WTC11 (cell line): Measurements from ENCODE around the gene PER1. TPM values are rescaled to one million over a fixed set of nuclear protein-coding genes. Genes with fewer than 3 reads are reported as not detected.

Experiments
- ATAC-seq: fragments of 200-7000 bp; cut with Tn5 transposase; 2 replicates; pipeline ENCODE4 v1.10.0; 2021; ENCODE audit warnings: mild to moderate bottlenecking, moderate library complexity
- CTCF ChIA-PET: fragments of 300-600 bp; sonication (Branson Sonifier 250); formaldehyde crosslinking; loops from one replicate; lab custom pipeline; 2021; ENCODE audit warnings: antibody characterized with exemption; lab: Charles Lee
- POLR2A ChIA-PET: fragments of 350-600 bp; sonication (Branson Sonifier 250); formaldehyde crosslinking; loops from one replicate; lab custom pipeline; 2021; ENCODE audit warnings: antibody characterized with exemption; lab: Charles Lee
- DNase-seq: peaks from one replicate; pipeline ENCODE4 v3.0.0; 2021; ENCODE audit warnings: low spot score
- H3K27ac Mint-ChIP-seq: 2 replicates; pipeline ENCODE4 v1.8.0; 2021; ENCODE audit warnings: mixed read lengths
- H3K27me3 Mint-ChIP-seq: 2 replicates; pipeline ENCODE4 v1.8.0; 2021; ENCODE audit warnings: low read depth, mild to moderate bottlenecking, moderate library complexity, mixed read lengths
- H3K36me3 Mint-ChIP-seq: 2 replicates; pipeline ENCODE4 v1.8.0; 2021; ENCODE audit warnings: mixed read lengths
- H3K4me1 Mint-ChIP-seq: 2 replicates; pipeline ENCODE4 v1.8.0; 2022; ENCODE audit warnings: mixed read lengths
- H3K4me3 Mint-ChIP-seq: 2 replicates; pipeline ENCODE4 v1.8.0; 2021; ENCODE audit warnings: mild to moderate bottlenecking, moderate library complexity, mixed read lengths
- H3K9me3 Mint-ChIP-seq: 2 replicates; pipeline ENCODE4 v1.8.0; 2021; ENCODE audit warnings: mixed read lengths
- AR ChIP-seq: fragments of 250-450 bp; sonication (Bioruptor Pico); IDR thresholded peaks from 2 replicates; pipeline ENCODE4 v1.9.0; 2021; ENCODE audit warnings: mild to moderate bottlenecking
- ATF3 ChIP-seq: sonication (generic); formaldehyde crosslinking; conservative IDR thresholded peaks from 2 replicates; pipeline ENCODE4 v1.8.1; 2022; ENCODE audit warnings: mild to moderate bottlenecking, missing genetic modification reagents
- CREB1 ChIP-seq: sonication (generic); formaldehyde crosslinking; IDR thresholded peaks from 2 replicates; pipeline ENCODE4 v1.8.0; 2023; ENCODE audit warnings: mild to moderate bottlenecking, missing genetic modification reagents
- E2F4 ChIP-seq: sonication (generic); formaldehyde crosslinking; IDR thresholded peaks from 2 replicates; pipeline ENCODE4 v1.8.1; 2022; ENCODE audit warnings: low read depth, mild to moderate bottlenecking, moderate library complexity, missing genetic modification reagents, borderline replicate concordance
- ESRRA ChIP-seq: sonication (generic); formaldehyde crosslinking; IDR thresholded peaks from 2 replicates; pipeline ENCODE4 v1.8.1; 2022; ENCODE audit warnings: mild to moderate bottlenecking, missing genetic modification reagents, borderline replicate concordance
- ETV6 ChIP-seq: sonication (generic); formaldehyde crosslinking; IDR thresholded peaks from 2 replicates; pipeline ENCODE4 v1.8.1; 2022; ENCODE audit warnings: mild to moderate bottlenecking, missing genetic modification reagents
- FOXK1 ChIP-seq: sonication (generic); formaldehyde crosslinking; IDR thresholded peaks from 2 replicates; pipeline ENCODE4 v1.8.0; 2022; ENCODE audit warnings: mild to moderate bottlenecking, moderate library complexity, missing genetic modification reagents
- GRHL2 ChIP-seq: fragments of 250-450 bp; sonication (Bioruptor Pico); IDR thresholded peaks from 2 replicates; pipeline ENCODE4 v1.8.0; 2022; ENCODE audit warnings: mild to moderate bottlenecking, moderate library complexity; ENCODE audit not compliant: insufficient replicate concordance, severe bottlenecking
- IRF2 ChIP-seq: sonication (generic); formaldehyde crosslinking; IDR thresholded peaks from 2 replicates; pipeline ENCODE4 v1.8.0; 2022; ENCODE audit warnings: low read depth, missing genetic modification reagents, borderline replicate concordance
- NR2C2 ChIP-seq: sonication (generic); formaldehyde crosslinking; IDR thresholded peaks from 2 replicates; pipeline ENCODE4 v1.8.0; 2022; ENCODE audit warnings: mild to moderate bottlenecking, missing genetic modification reagents
- OVOL2 ChIP-seq: fragments of 250-450 bp; sonication (Bioruptor Pico); IDR thresholded peaks from 2 replicates; pipeline ENCODE4 v1.9.0; 2021; ENCODE audit warnings: mild to moderate bottlenecking, borderline replicate concordance
- RELA ChIP-seq: sonication (generic); formaldehyde crosslinking; IDR thresholded peaks from 2 replicates; pipeline ENCODE4 v1.8.1; 2022; ENCODE audit warnings: missing genetic modification reagents, mild to moderate bottlenecking, borderline replicate concordance
- TEAD4 ChIP-seq: sonication (generic); formaldehyde crosslinking; IDR thresholded peaks from 2 replicates; pipeline ENCODE4 v1.8.0; 2022; ENCODE audit warnings: mild to moderate bottlenecking, missing genetic modification reagents
- USF1 ChIP-seq: sonication (generic); formaldehyde crosslinking; IDR thresholded peaks from 2 replicates; pipeline ENCODE4 v1.8.0; 2022; ENCODE audit warnings: mild to moderate bottlenecking, missing genetic modification reagents
- USF2 ChIP-seq: sonication (generic); formaldehyde crosslinking; IDR thresholded peaks from 2 replicates; pipeline ENCODE4 v1.8.1; 2023; ENCODE audit warnings: mild to moderate bottlenecking, missing genetic modification reagents, moderate library complexity
- ZBTB43 ChIP-seq: sonication (generic); formaldehyde crosslinking; IDR thresholded peaks from 2 replicates; pipeline ENCODE4 v1.8.1; 2023; ENCODE audit warnings: mild to moderate bottlenecking, missing genetic modification reagents
- ZNF219 ChIP-seq: sonication (generic); formaldehyde crosslinking; IDR thresholded peaks from 2 replicates; pipeline ENCODE4 v1.8.0; 2023; ENCODE audit warnings: missing genetic modification reagents, mild to moderate bottlenecking, borderline replicate concordance
- ZNF423 ChIP-seq: fragments of 250-450 bp; sonication (Bioruptor Pico); IDR thresholded peaks from 2 replicates; pipeline ENCODE4 v2.1.2; 2022; ENCODE audit warnings: mild to moderate bottlenecking, moderate library complexity
- ZNF532 ChIP-seq: fragments of 250-450 bp; sonication (Bioruptor Pico); IDR thresholded peaks from 2 replicates; pipeline ENCODE4 v1.9.0; 2021; ENCODE audit warnings: mild to moderate bottlenecking, borderline replicate concordance
- total RNA-seq: library from RNA; stranded (reverse); gene quantifications from 3 replicates; pipeline ENCODE4 v1.2.3, GENCODE V29; 2021

The PER1 gene
- total RNA-seq, 1 experiment from 2014 or later, result 46.9 TPM

GRCh38 chr17:8143581-8144400 lies 8.4 kb downstream of the PER1 start (continued):
- no peak for TF ChIP-seq USF2 (CRISPR knock-in tag)

GRCh38 chr17:8142887-8143580 lies 9.2 kb downstream of the PER1 start:
- Mint-ChIP-seq H3K27me3 (no peaks in the 10 kb centered on the region), H3K4me1 (no peaks in the 10 kb centered on the region), H3K9me3 (no peaks in the 10 kb centered on the region), H3K36me3 (peaks cover 35% of the 10 kb centered on the region), H3K27ac (no peak overlapping the region), H3K4me3 (no peak overlapping the region)
- CTCF ChIA-PET, result no interaction called here
- no peak for TF ChIP-seq ZBTB43 (CRISPR knock-in tag)
- TF ChIP-seq ETV6 (CRISPR knock-in tag), result no peak
- no peak for TF ChIP-seq USF1 (CRISPR knock-in tag)
- no peak for TF ChIP-seq E2F4 (CRISPR knock-in tag)
- no peak for TF ChIP-seq ESRRA
- TF ChIP-seq AR, result no peak
- no peak for TF ChIP-seq ZNF219 (CRISPR knock-in tag)
- no peak for TF ChIP-seq OVOL2 (CRISPR knock-in tag)
- TF ChIP-seq ZNF423 (CRISPR knock-in tag), result no peak
- TF ChIP-seq CREB1 (CRISPR knock-in tag), result no peak
- TF ChIP-seq TEAD4, result no peak
- DNase-seq (no peak), ATAC-seq (no peak)
- POLR2A ChIA-PET, result interaction anchor here (0.7 kb wide), 1 partner anchor 13 kb away, joined by 3 read pairs; no protein-coding TSS in a partner anchor

GRCh38 chr17:8142158-8142886 lies 9.9 kb downstream of the PER1 start:
- no peaks in the 10 kb centered on the region for H3K27me3 Mint-ChIP-seq
- ChIA-PET CTCF (interaction anchor here (1.1 to 3.3 kb wide), 2 partner anchors 16 to 23 kb away, joined by 3 to 13 read pairs; partner anchors contain the start of gene ALOXE3), POLR2A (no interaction called here)
- H3K27ac Mint-ChIP-seq, result no peak overlapping the region
- no peaks in the 10 kb centered on the region for H3K4me1 Mint-ChIP-seq
- H3K36me3 Mint-ChIP-seq, result peaks cover 31% of the 10 kb centered on the region
- H3K4me3 Mint-ChIP-seq, result no peak overlapping the region
- ATAC-seq (no peak), DNase-seq (no peak)
- no peaks in the 10 kb centered on the region for H3K9me3 Mint-ChIP-seq
- TF ChIP-seq ZNF532 (no peak), IRF2 (CRISPR knock-in tag) (no peak), FOXK1 (no peak), ATF3 (CRISPR knock-in tag) (no peak), GRHL2 (CRISPR knock-in tag) (no peak), NR2C2 (CRISPR knock-in tag) (no peak), RELA (no peak)
